ENCODE results near the gene ARHGEF17. TPM values are rescaled to one million over a fixed set of nuclear protein-coding genes. Genes with fewer than 3 reads are reported as not detected.

ARHGEF17 gene
- polyA plus RNA-seq, 1 donor (not counting 4 experiments of a cell fraction or from before 2014, with no cell fraction given): 5.1 TPM

GRCh38 chr11:73394416-73395296 lies 86.6 kb downstream of the ARHGEF17 start:
- TF ChIP-seq EZH2 (IDR thresholded peaks at IDR 0.05; ENCODE audit: low read length) (no peak), CTCF (optimal IDR thresholded peaks at IDR 0.05 in 1 of 3, IDR thresholded peaks at IDR 0.05 in 1 of 3, conservative IDR thresholded peaks at IDR 0.05 in 1 of 3; ENCODE audit: extremely low read depth in 1 of 3, insufficient read depth in 2 of 3, low read length in 3 of 3) (no peak)
- Histone ChIP-seq H3K9me1 (ENCODE audit: control insufficient read depth, extremely low read depth, insufficient read depth, low read length) (peaks cover 5% of the 10 kb centered on the region), H3K9me3 (ENCODE audit: control insufficient read depth, low read depth, low read length) (no peaks in the 10 kb centered on the region), H2AFZ (ENCODE audit: control insufficient read depth, low read length) (no peak overlapping the region), H3K4me2 (ENCODE audit: control insufficient read depth, extremely low read depth, insufficient read depth, low read depth, low read length) (no peak overlapping the region), H3K36me3 (ENCODE audit: control insufficient read depth in 2 of 2, extremely low read depth in 1 of 2, insufficient read depth in 2 of 2, low read length in 2 of 2) (peaks cover 29% of the 10 kb centered on the region in 2 experiments), H3K79me2 (ENCODE audit: control insufficient read depth, insufficient read depth, low read length) (peaks cover 9% of the 10 kb centered on the region), H3K27ac (ENCODE audit: control insufficient read depth, insufficient read depth, low read length) (no peak overlapping the region), H3K4me3 (ENCODE audit: control insufficient read depth in 2 of 3, extremely low read depth in 1 of 3, insufficient read depth in 2 of 3, low read depth in 1 of 3, low read length in 3 of 3) (no peak overlapping the region), H3K9ac (ENCODE audit: control insufficient read depth, extremely low read depth, insufficient read depth, low read length) (no peak overlapping the region), H4K20me1 (ENCODE audit: control insufficient read depth, extremely low read depth, insufficient read depth, low read length) (no peaks in the 10 kb centered on the region), H3K27me3 (ENCODE audit: control insufficient read depth, extremely low read depth, insufficient read depth, low read length) (no peaks in the 10 kb centered on the region), H3K4me1 (ENCODE audit: control insufficient read depth, extremely low read depth, insufficient read depth, low read length) (peaks cover 18% of the 10 kb centered on the region)
- DNase-seq (ENCODE audit: low read depth, low spot score) (no peak), FAIRE-seq (no peak)
- dilution Hi-C loops (cut with MboI; ENCODE audit: extremely low pct_ligation_motif_present, low sequenced_read_pairs): no loop called here

GRCh38 chr11:73395297-73396208 lies 87.5 kb downstream of the ARHGEF17 start:
- DNase-seq (ENCODE audit: low read depth, low spot score): no peak
- H3K4me1 ChIP-seq (ENCODE audit: control insufficient read depth, extremely low read depth, insufficient read depth, low read length): peaks cover 11% of the 10 kb centered on the region

More at GRCh38 chr11:73395297-73396208, 87.5 kb downstream of the ARHGEF17 start:
- no peak overlapping the region for H3K27ac ChIP-seq (ENCODE audit: control insufficient read depth, insufficient read depth, low read length)
- no peak overlapping the region for H3K4me3 ChIP-seq (ENCODE audit: control insufficient read depth in 2 of 3, extremely low read depth in 1 of 3, insufficient read depth in 2 of 3, low read depth in 1 of 3, low read length in 3 of 3)
- no peaks in the 10 kb centered on the region for H3K27me3 ChIP-seq (ENCODE audit: control insufficient read depth, extremely low read depth, insufficient read depth, low read length)
- no peaks in the 10 kb centered on the region for H4K20me1 ChIP-seq (ENCODE audit: control insufficient read depth, extremely low read depth, insufficient read depth, low read length)
- H3K9me3 ChIP-seq (ENCODE audit: control insufficient read depth, low read depth, low read length): no peaks in the 10 kb centered on the region
- no peak overlapping the region for H2AFZ ChIP-seq (ENCODE audit: control insufficient read depth, low read length)
- dilution Hi-C loops (cut with MboI; ENCODE audit: extremely low pct_ligation_motif_present, low sequenced_read_pairs): no loop called here
- no peak overlapping the region for H3K4me2 ChIP-seq (ENCODE audit: control insufficient read depth, extremely low read depth, insufficient read depth, low read depth, low read length)
- H3K79me2 ChIP-seq (ENCODE audit: control insufficient read depth, insufficient read depth, low read length): peaks cover 4% of the 10 kb centered on the region
- peaks cover 1% of the 10 kb centered on the region for H3K9me1 ChIP-seq (ENCODE audit: control insufficient read depth, extremely low read depth, insufficient read depth, low read length)
- H3K9ac ChIP-seq (ENCODE audit: control insufficient read depth, extremely low read depth, insufficient read depth, low read length): no peak overlapping the region
- no peak for TF ChIP-seq CTCF (optimal IDR thresholded peaks at IDR 0.05 in 1 of 3, IDR thresholded peaks at IDR 0.05 in 1 of 3, conservative IDR thresholded peaks at IDR 0.05 in 1 of 3; ENCODE audit: extremely low read depth in 1 of 3, insufficient read depth in 2 of 3, low read length in 3 of 3)
- TF ChIP-seq EZH2 (IDR thresholded peaks at IDR 0.05; ENCODE audit: low read length): no peak
- H3K36me3 ChIP-seq (ENCODE audit: control insufficient read depth in 2 of 2, extremely low read depth in 1 of 2, insufficient read depth in 2 of 2, low read length in 2 of 2): peaks cover 29% of the 10 kb centered on the region in 2 experiments
- FAIRE-seq: no peak

All from keratinocyte (primary cell).